Smooth muscle cell (in vitro differentiated cells): Measurements from ENCODE around the gene TIGD2. TPM values are rescaled to one million over a fixed set of nuclear protein-coding genes. Genes with fewer than 3 reads are reported as not detected.

Source experiments
- DNase-seq: peaks from one replicate; lab custom pipeline; 2025; ENCODE audit not compliant: unreplicated experiment; lab: John Stamatoyannopoulos, UW
- H2AFZ ChIP-seq: fragments of 200-600 bp; sonication (generic); 2 replicates; pipeline ENCODE4 v1.6.0; 2016; ENCODE audit warnings: antibody characterized with exemption, low read depth, mild to moderate bottlenecking
- H3F3A ChIP-seq: fragments of 200-600 bp; sonication (generic); 2 replicates; pipeline ENCODE4 v1.6.0; 2017; ENCODE audit warnings: antibody characterized with exemption, low read depth
- H3K27ac ChIP-seq: fragments of 200-600 bp; sonication (generic); 2 replicates; pipeline ENCODE4 v1.5.1; 2016; ENCODE audit warnings: low read depth, mild to moderate bottlenecking
- H3K27me3 ChIP-seq: fragments of 200-600 bp; sonication (generic); 2 replicates; pipeline ENCODE4 v1.6.1; 2016; ENCODE audit warnings: low read depth, mild to moderate bottlenecking
- H3K36me3 ChIP-seq: fragments of 200-600 bp; sonication (generic); 2 replicates; pipeline ENCODE4 v1.5.1; 2016; ENCODE audit warnings: low read depth
- H3K4me1 ChIP-seq: fragments of 200-600 bp; sonication (generic); 2 replicates; pipeline ENCODE4 v1.5.1; 2016; ENCODE audit warnings: low read depth
- H3K4me2 ChIP-seq: fragments of 200-600 bp; sonication (generic); 2 replicates; pipeline ENCODE4 v1.6.0; 2016; ENCODE audit warnings: mild to moderate bottlenecking
- H3K4me3 ChIP-seq: fragments of 200-600 bp; sonication (generic); 2 replicates; pipeline ENCODE4 v1.5.1; 2016; ENCODE audit warnings: mild to moderate bottlenecking
- H3K79me2 ChIP-seq: fragments of 200-600 bp; sonication (generic); 2 replicates; pipeline ENCODE4 v1.6.0; 2016; ENCODE audit warnings: low read depth, mild to moderate bottlenecking
- H3K9ac ChIP-seq: fragments of 200-600 bp; sonication (generic); 2 replicates; pipeline ENCODE4 v1.6.0; 2016; ENCODE audit warnings: low read depth
- H3K9me3 ChIP-seq: fragments of 200-600 bp; sonication (generic); replicated peaks from 2 replicates; pipeline ENCODE4 v1.5.1; 2016; ENCODE audit warnings: low read depth
- H4K20me1 ChIP-seq: fragments of 200-600 bp; sonication (generic); 2 replicates; pipeline ENCODE4 v1.6.0; 2016; ENCODE audit warnings: low read depth
- CTCF ChIP-seq: fragments of 200-600 bp; sonication (generic); IDR thresholded peaks from 2 replicates; pipeline ENCODE4 v1.5.1; 2017; ENCODE audit warnings: borderline replicate concordance, mild to moderate bottlenecking, antibody characterized with exemption; ENCODE audit not compliant: insufficient read depth, poor library complexity, severe bottlenecking
- WGBS: methylation state at CpG from one replicate; pipeline ENCODE4 v1.1.7; 2016; ENCODE audit warnings: low lambda C conversion rate; 5-methylcytosine and 5-hydroxymethylcytosine counted together
- polyA plus RNA-seq: library from polyadenylated mRNA; unstranded; fragments of >200 nt; fragmentation: Nextera tagmentation; extraction: Ambion mirVana; gene quantifications from 2 replicates; pipeline ENCODE4 v1.2.1, GENCODE V29; 2016
- total RNA-seq: library from RNA; depleted of rRNA; stranded (reverse); fragments of >200 nt; gene quantifications from 2 replicates; pipeline ENCODE4 v1.2.3, GENCODE V29; 2014

The TIGD2 gene
- total and polyA plus RNA-seq, 2 experiments from 2014 or later = 3.8 to 7.5 TPM

- no peaks in the 10 kb centered on the region for H4K20me1 ChIP-seq
- H3F3A ChIP-seq = no peaks in the 10 kb centered on the region
- H3K9me3 ChIP-seq = no peaks in the 10 kb centered on the region
- no peaks in the 10 kb centered on the region for H3K36me3 ChIP-seq
- DNase-seq = no peak
- no peak overlapping the region for H3K4me3 ChIP-seq
- 86% methylated on average over 3 of the region's 3 CpGs for WGBS
- no peak overlapping the region for H3K27ac ChIP-seq
- H3K9ac ChIP-seq = no peak overlapping the region
- no peak for TF ChIP-seq CTCF
- H3K4me1 ChIP-seq = no peaks in the 10 kb centered on the region
- no peak overlapping the region for H2AFZ ChIP-seq
- H3K79me2 ChIP-seq = no peaks in the 10 kb centered on the region
- H3K4me2 ChIP-seq = peak overlapping the region; percentile 4
- H3K27me3 ChIP-seq = no peaks in the 10 kb centered on the region
Measured at GRCh38 chr4:89119836-89120235, 8.5 kb downstream of the TIGD2 start.

GRCh38 chr4:89121387-89122068, 10.2 kb downstream of the TIGD2 start:
- DNase-seq = no peak
- Histone ChIP-seq H3K4me3 (no peak overlapping the region), H3K9me3 (no peaks in the 10 kb centered on the region), H3K36me3 (no peaks in the 10 kb centered on the region), H3K4me2 (no peak overlapping the region), H3K27ac (peak overlapping the region; percentile 47), H4K20me1 (no peaks in the 10 kb centered on the region), H3K4me1 (no peaks in the 10 kb centered on the region), H3K9ac (no peak overlapping the region), H3F3A (no peaks in the 10 kb centered on the region), H3K27me3 (no peaks in the 10 kb centered on the region), H3K79me2 (no peaks in the 10 kb centered on the region), H2AFZ (no peak overlapping the region)
- TF ChIP-seq CTCF = no peak
- 85% methylated on average over 3 of the region's 3 CpGs for WGBS

- Histone ChIP-seq H3K79me2 (no peaks in the 10 kb centered on the region), H2AFZ (no peak overlapping the region), H3K4me1 (no peaks in the 10 kb centered on the region), H3F3A (no peaks in the 10 kb centered on the region), H3K9me3 (no peaks in the 10 kb centered on the region), H3K4me2 (peak overlapping the region; percentile 19), H4K20me1 (no peaks in the 10 kb centered on the region), H3K27ac (peak overlapping the region; percentile 70), H3K9ac (no peak overlapping the region), H3K36me3 (no peaks in the 10 kb centered on the region), H3K27me3 (no peaks in the 10 kb centered on the region), H3K4me3 (no peak overlapping the region)
- no peak for DNase-seq
- WGBS = 75% methylated on average over 5 of the region's 5 CpGs
- no peak for TF ChIP-seq CTCF
Measured at GRCh38 chr4:89123451-89123851, 12.1 kb downstream of the TIGD2 start.
